ENCODE data around the gene CORO2B. TPM values are rescaled to one million over a fixed set of nuclear protein-coding genes. Genes with fewer than 3 reads are reported as not detected.

Gene CORO2B
- polyA plus RNA-seq, 1 donor from 2014 or later, result 15.1 TPM

DNA sequence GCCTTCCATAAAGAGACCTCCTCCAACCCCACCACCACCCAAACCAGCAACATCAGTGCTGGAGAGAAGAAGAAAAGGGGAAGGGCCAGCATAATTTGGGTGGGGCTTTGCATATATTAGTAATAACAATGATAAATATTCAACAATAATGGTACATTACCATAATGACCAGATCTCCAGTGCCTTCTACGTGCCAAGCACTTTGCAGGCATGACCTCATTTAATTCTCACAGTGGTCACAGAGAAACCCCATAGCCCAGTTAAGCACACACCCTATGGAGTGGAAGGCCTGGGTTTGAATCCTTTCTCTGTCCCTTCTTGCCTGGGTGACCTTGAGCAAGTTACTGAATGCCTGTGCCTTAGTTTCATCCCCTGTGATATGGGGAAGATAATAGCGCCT is 49.2 kb downstream of the CORO2B start:
- H3F3A ChIP-seq (ENCODE audit: insufficient read depth, low read length, poor library complexity, severe bottlenecking), result no peaks in the 10 kb centered on the region
- no peak overlapping the region for H3K4me2 ChIP-seq (ENCODE audit: low read length)
- H3K36me3 ChIP-seq (ENCODE audit: insufficient read depth, low read length), result no peaks in the 10 kb centered on the region
- no peak overlapping the region for H2AFZ ChIP-seq (ENCODE audit: low read depth, low read length)
- TF ChIP-seq, protein P1, sequence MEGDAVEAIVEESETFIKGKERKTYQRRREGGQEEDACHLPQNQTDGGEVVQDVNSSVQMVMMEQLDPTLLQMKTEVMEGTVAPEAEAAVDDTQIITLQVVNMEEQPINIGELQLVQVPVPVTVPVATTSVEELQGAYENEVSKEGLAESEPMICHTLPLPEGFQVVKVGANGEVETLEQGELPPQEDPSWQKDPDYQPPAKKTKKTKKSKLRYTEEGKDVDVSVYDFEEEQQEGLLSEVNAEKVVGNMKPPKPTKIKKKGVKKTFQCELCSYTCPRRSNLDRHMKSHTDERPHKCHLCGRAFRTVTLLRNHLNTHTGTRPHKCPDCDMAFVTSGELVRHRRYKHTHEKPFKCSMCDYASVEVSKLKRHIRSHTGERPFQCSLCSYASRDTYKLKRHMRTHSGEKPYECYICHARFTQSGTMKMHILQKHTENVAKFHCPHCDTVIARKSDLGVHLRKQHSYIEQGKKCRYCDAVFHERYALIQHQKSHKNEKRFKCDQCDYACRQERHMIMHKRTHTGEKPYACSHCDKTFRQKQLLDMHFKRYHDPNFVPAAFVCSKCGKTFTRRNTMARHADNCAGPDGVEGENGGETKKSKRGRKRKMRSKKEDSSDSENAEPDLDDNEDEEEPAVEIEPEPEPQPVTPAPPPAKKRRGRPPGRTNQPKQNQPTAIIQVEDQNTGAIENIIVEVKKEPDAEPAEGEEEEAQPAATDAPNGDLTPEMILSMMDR (IDR thresholded peaks at IDR 0.05; ENCODE audit: poor library complexity, severe bottlenecking), result no peak
- TF ChIP-seq RAD21 (conservative IDR thresholded peaks at IDR 0.05) (no peak), EP300 (conservative IDR thresholded peaks at IDR 0.05; ENCODE audit: poor library complexity, severe bottlenecking) (no peak), EZH2 (IDR thresholded peaks at IDR 0.05; ENCODE audit: borderline replicate concordance, insufficient read depth, low read length, poor library complexity, severe bottlenecking) (no peak), TAF1 (IDR thresholded peaks at IDR 0.05; ENCODE audit: low read depth) (no peak), POLR2AphosphoS5 (IDR thresholded peaks at IDR 0.05) (no peak), SMC3 (conservative IDR thresholded peaks at IDR 0.05; ENCODE audit: poor library complexity) (no peak), MXI1 (conservative IDR thresholded peaks at IDR 0.05; ENCODE audit: poor library complexity, severe bottlenecking) (no peak)
- TF ChIP-seq, protein P2, sequence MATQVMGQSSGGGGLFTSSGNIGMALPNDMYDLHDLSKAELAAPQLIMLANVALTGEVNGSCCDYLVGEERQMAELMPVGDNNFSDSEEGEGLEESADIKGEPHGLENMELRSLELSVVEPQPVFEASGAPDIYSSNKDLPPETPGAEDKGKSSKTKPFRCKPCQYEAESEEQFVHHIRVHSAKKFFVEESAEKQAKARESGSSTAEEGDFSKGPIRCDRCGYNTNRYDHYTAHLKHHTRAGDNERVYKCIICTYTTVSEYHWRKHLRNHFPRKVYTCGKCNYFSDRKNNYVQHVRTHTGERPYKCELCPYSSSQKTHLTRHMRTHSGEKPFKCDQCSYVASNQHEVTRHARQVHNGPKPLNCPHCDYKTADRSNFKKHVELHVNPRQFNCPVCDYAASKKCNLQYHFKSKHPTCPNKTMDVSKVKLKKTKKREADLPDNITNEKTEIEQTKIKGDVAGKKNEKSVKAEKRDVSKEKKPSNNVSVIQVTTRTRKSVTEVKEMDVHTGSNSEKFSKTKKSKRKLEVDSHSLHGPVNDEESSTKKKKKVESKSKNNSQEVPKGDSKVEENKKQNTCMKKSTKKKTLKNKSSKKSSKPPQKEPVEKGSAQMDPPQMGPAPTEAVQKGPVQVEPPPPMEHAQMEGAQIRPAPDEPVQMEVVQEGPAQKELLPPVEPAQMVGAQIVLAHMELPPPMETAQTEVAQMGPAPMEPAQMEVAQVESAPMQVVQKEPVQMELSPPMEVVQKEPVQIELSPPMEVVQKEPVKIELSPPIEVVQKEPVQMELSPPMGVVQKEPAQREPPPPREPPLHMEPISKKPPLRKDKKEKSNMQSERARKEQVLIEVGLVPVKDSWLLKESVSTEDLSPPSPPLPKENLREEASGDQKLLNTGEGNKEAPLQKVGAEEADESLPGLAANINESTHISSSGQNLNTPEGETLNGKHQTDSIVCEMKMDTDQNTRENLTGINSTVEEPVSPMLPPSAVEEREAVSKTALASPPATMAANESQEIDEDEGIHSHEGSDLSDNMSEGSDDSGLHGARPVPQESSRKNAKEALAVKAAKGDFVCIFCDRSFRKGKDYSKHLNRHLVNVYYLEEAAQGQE (IDR thresholded peaks at IDR 0.05; ENCODE audit: borderline replicate concordance), result no peak
- H4K20me1 ChIP-seq (ENCODE audit: insufficient read depth), result no peaks in the 10 kb centered on the region
- no peaks in the 10 kb centered on the region for H3K9me2 ChIP-seq (ENCODE audit: insufficient read depth, low read length)
- H3K4me3 ChIP-seq (ENCODE audit: low read length), result no peak overlapping the region
- H3K79me2 ChIP-seq (replicated peaks; ENCODE audit: insufficient read depth, low read length), result peaks cover 5% of the 10 kb centered on the region
- no peaks in the 10 kb centered on the region for H3K27me3 ChIP-seq (ENCODE audit: insufficient read depth, low read depth, low read length)
- no peaks in the 10 kb centered on the region for H3K9me3 ChIP-seq (ENCODE audit: low read length)
- H3K27ac ChIP-seq (ENCODE audit: low read length), result no peak overlapping the region
- no peak overlapping the region for H3K9ac ChIP-seq (ENCODE audit: low read length)

DNA sequence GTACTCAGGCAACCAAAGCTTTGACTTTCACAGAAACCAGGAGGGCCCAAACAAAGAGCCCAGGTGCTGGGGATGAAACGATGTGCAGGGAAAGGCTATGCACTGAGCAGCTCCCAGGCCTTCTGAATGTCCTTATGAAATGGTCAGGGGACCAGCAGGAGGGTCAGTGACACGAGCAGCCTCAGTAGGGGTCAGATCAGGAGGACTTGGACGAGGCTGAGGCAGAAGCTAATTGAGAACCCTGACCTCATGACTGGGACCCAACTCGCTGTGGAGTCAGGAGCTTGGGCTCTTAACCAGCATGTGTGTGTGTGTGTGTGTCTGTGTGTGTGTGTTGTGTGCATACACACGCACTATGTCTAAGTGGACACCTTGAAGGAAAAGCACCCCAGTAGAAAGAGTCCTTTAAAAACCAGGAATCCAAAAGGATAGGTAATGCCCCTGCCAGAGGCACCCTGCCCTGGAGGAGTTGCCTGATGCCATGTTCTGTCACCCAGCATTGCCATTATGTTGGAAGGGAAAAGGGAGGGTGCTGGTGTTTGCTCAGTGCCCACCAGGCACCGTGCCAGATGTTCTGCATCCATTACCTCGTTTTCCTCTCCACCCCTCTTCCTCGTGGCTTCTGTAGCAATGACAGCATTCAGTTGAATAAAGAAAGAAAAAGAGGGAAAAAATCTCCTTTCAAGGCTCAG is 50.9 kb downstream of the CORO2B start:
- H3K79me2 ChIP-seq (replicated peaks; ENCODE audit: insufficient read depth, low read length), result peaks cover 5% of the 10 kb centered on the region
- H2AFZ ChIP-seq (ENCODE audit: low read depth, low read length), result no peak overlapping the region
- H4K20me1 ChIP-seq (ENCODE audit: insufficient read depth), result no peaks in the 10 kb centered on the region
- TF ChIP-seq EZH2 (IDR thresholded peaks at IDR 0.05; ENCODE audit: borderline replicate concordance, insufficient read depth, low read length, poor library complexity, severe bottlenecking), result no peak
- TF ChIP-seq, protein P1 (IDR thresholded peaks at IDR 0.05; ENCODE audit: poor library complexity, severe bottlenecking), result no peak
- no peak for TF ChIP-seq MXI1 (conservative IDR thresholded peaks at IDR 0.05; ENCODE audit: poor library complexity, severe bottlenecking)
- TF ChIP-seq RAD21 (conservative IDR thresholded peaks at IDR 0.05), result no peak
- TF ChIP-seq, protein P2 (IDR thresholded peaks at IDR 0.05; ENCODE audit: borderline replicate concordance), result no peak
- no peak for TF ChIP-seq TAF1 (IDR thresholded peaks at IDR 0.05; ENCODE audit: low read depth)
- no peak for TF ChIP-seq SMC3 (conservative IDR thresholded peaks at IDR 0.05; ENCODE audit: poor library complexity)
- no peak for TF ChIP-seq EP300 (conservative IDR thresholded peaks at IDR 0.05; ENCODE audit: poor library complexity, severe bottlenecking)
- TF ChIP-seq POLR2AphosphoS5 (IDR thresholded peaks at IDR 0.05), result no peak
- no peaks in the 10 kb centered on the region for H3K36me3 ChIP-seq (ENCODE audit: insufficient read depth, low read length)
- no peak overlapping the region for H3K9ac ChIP-seq (ENCODE audit: low read length)
- H3F3A ChIP-seq (ENCODE audit: insufficient read depth, low read length, poor library complexity, severe bottlenecking), result no peaks in the 10 kb centered on the region
- H3K4me3 ChIP-seq (ENCODE audit: low read length), result no peak overlapping the region
- no peaks in the 10 kb centered on the region for H3K9me2 ChIP-seq (ENCODE audit: insufficient read depth, low read length)
- H3K27ac ChIP-seq (ENCODE audit: low read length), result no peak overlapping the region
- no peaks in the 10 kb centered on the region for H3K27me3 ChIP-seq (ENCODE audit: insufficient read depth, low read depth, low read length)
- H3K4me2 ChIP-seq (ENCODE audit: low read length), result no peak overlapping the region
- no peaks in the 10 kb centered on the region for H3K9me3 ChIP-seq (ENCODE audit: low read length)

Measured in neural cell (in vitro differentiated cells).